Ishikawa (cell line): ENCODE results near the gene PCDH9.
A peak's percentile ranks its signal among the peaks of the same experiment; 100 is the strongest.

Experiments used
- CEBPB ChIP-seq: IDR thresholded peaks from 2 replicates; pipeline ENCODE4 v1.6.1; 2012
- CREB1 ChIP-seq: IDR thresholded peaks from 2 replicates; pipeline ENCODE4 v1.6.1; 2012; ENCODE audit warnings: low read depth
- EGR1 ChIP-seq: IDR thresholded peaks from 2 replicates; pipeline ENCODE4 v1.6.1; 2012
- EP300 ChIP-seq: IDR thresholded peaks from 2 replicates; pipeline ENCODE4 v1.6.1; 2012; ENCODE audit warnings: borderline replicate concordance
- FOXM1 ChIP-seq: IDR thresholded peaks from 2 replicates; pipeline ENCODE4 v1.6.1; 2012; ENCODE audit warnings: low read depth, borderline replicate concordance
- MAX ChIP-seq: IDR thresholded peaks from 2 replicates; pipeline ENCODE4 v1.6.1; 2012
- NFIC ChIP-seq: IDR thresholded peaks from 2 replicates; pipeline ENCODE4 v1.6.1; 2012
- RAD21 ChIP-seq: IDR thresholded peaks from 2 replicates; pipeline ENCODE4 v1.6.1; 2012; ENCODE audit warnings: low read depth
- REST ChIP-seq: IDR thresholded peaks from 2 replicates; pipeline ENCODE4 v1.6.1; 2012; ENCODE audit warnings: low read depth, mild to moderate bottlenecking
- TAF1 ChIP-seq: IDR thresholded peaks from 2 replicates; pipeline ENCODE4 v1.6.1; 2012; ENCODE audit warnings: low read depth, mild to moderate bottlenecking
- TCF12 ChIP-seq: IDR thresholded peaks from 2 replicates; pipeline ENCODE4 v1.6.1; 2012; ENCODE audit warnings: low read depth
- TEAD4 ChIP-seq: IDR thresholded peaks from 2 replicates; pipeline ENCODE4 v1.6.1; 2012
- USF1 ChIP-seq: IDR thresholded peaks from 2 replicates; pipeline ENCODE4 v1.6.1; 2012
- YY1 ChIP-seq: IDR thresholded peaks from 2 replicates; pipeline ENCODE4 v1.6.1; 2012; ENCODE audit warnings: low read depth
- ZBTB7A ChIP-seq: IDR thresholded peaks from 2 replicates; pipeline ENCODE4 v1.6.1; 2012; ENCODE audit warnings: low read depth

PCDH9 gene

GRCh38 chr13:66837246-66837645 is 392.9 kb downstream of the PCDH9 start:
- TF ChIP-seq REST (no peak), FOXM1 (no peak), CREB1 (no peak), TEAD4 (no peak), NFIC (no peak), TAF1 (no peak), EP300 (no peak), MAX (no peak), CEBPB (no peak), USF1 (no peak), YY1 (no peak), TCF12 (no peak), ZBTB7A (no peak), EGR1 (no peak), RAD21 (no peak)

- TF ChIP-seq USF1, result no peak
- TF ChIP-seq RAD21, result no peak
- no peak for TF ChIP-seq EGR1
- TF ChIP-seq YY1, result no peak
- no peak for TF ChIP-seq REST
- TF ChIP-seq NFIC, result peak; percentile 72
- no peak for TF ChIP-seq CEBPB
- no peak for TF ChIP-seq EP300
Measured at GRCh38 chr13:66835040-66835628, 395.0 kb downstream of the PCDH9 start.

- TF ChIP-seq USF1 (no peak), ZBTB7A (no peak), MAX (no peak), EP300 (no peak), EGR1 (no peak), RAD21 (no peak), CREB1 (no peak), YY1 (no peak), CEBPB (no peak), NFIC (no peak), TEAD4 (no peak)
Measured at GRCh38 chr13:66830940-66831716, 399.0 kb downstream of the PCDH9 start.

- TF ChIP-seq NFIC (no peak), USF1 (no peak), TEAD4 (no peak), CEBPB (no peak), MAX (no peak)
Measured at GRCh38 chr13:66829803-66830202, 400.3 kb downstream of the PCDH9 start.

- TF ChIP-seq EP300 (no peak), CREB1 (no peak), TAF1 (no peak), CEBPB (no peak), EGR1 (no peak), ZBTB7A (no peak), RAD21 (no peak), TEAD4 (no peak), YY1 (no peak), TCF12 (no peak), FOXM1 (no peak), NFIC (no peak), REST (no peak), USF1 (no peak), MAX (no peak)
Measured at GRCh38 chr13:66826398-66826797, 403.7 kb downstream of the PCDH9 start.
